ENCODE results near the gene MYOF. TPM values are rescaled to one million over a fixed set of nuclear protein-coding genes. Genes with fewer than 3 reads are reported as not detected.
A peak's percentile ranks its signal among the peaks of the same experiment; 100 is the strongest.

Gene MYOF
- total and polyA plus RNA-seq, 2 donors from 2014 or later: 11.5 to 134 TPM

- no peak for FAIRE-seq
- H3K9ac ChIP-seq (ENCODE audit: low read length in 3 of 3): no peak overlapping the region
- intact Hi-C loops (cut with DNase I): no loop called here
- no peak for TF ChIP-seq CTCF (IDR thresholded peaks at IDR 0.05; ENCODE audit: borderline replicate concordance, extremely low read depth, insufficient read depth)
- H3K9me3 ChIP-seq (ENCODE audit: control insufficient read depth in 2 of 3, insufficient read depth in 1 of 3, low read length in 3 of 3): no peaks in the 10 kb centered on the region
- H3K36me3 ChIP-seq (ENCODE audit: control insufficient read depth in 2 of 3, insufficient read depth in 3 of 3, low read length in 3 of 3): no peaks in the 10 kb centered on the region
- no peaks in the 10 kb centered on the region for H3K27me3 ChIP-seq (ENCODE audit: control insufficient read depth, insufficient read depth, low read length)
- no peak for DNase-seq
- no peaks in the 10 kb centered on the region for H3K4me1 ChIP-seq (ENCODE audit: control insufficient read depth in 2 of 3, insufficient read depth in 2 of 3, low read depth in 1 of 3, low read length in 3 of 3)
- no peak overlapping the region for H3K27ac ChIP-seq (ENCODE audit: low read depth in 2 of 2, low read length in 2 of 2)
- H3K4me3 ChIP-seq (ENCODE audit: low read length in 3 of 3): no peak overlapping the region
These were observed 204.8 kb downstream of the MYOF start for GRCh38 chr10:93277360-93277759.

- Histone ChIP-seq H3K9me3 (ENCODE audit: control insufficient read depth in 2 of 3, insufficient read depth in 1 of 3, low read length in 3 of 3) (peaks cover 0 to 2% (median 1%) of the 10 kb centered on the region in 3 donors), H3K36me3 (ENCODE audit: control insufficient read depth in 2 of 3, insufficient read depth in 3 of 3, low read length in 3 of 3) (no peaks in the 10 kb centered on the region), H3K4me3 (ENCODE audit: low read length in 3 of 3) (no peak overlapping the region), H3K27ac (ENCODE audit: low read depth in 2 of 2, low read length in 2 of 2) (no peak overlapping the region), H3K9ac (ENCODE audit: low read length in 3 of 3) (no peak overlapping the region), H3K27me3 (ENCODE audit: control insufficient read depth, insufficient read depth, low read length) (no peaks in the 10 kb centered on the region), H3K4me1 (ENCODE audit: control insufficient read depth in 2 of 3, insufficient read depth in 2 of 3, low read depth in 1 of 3, low read length in 3 of 3) (no peaks in the 10 kb centered on the region)
- no peak for TF ChIP-seq CTCF (IDR thresholded peaks at IDR 0.05; ENCODE audit: borderline replicate concordance, extremely low read depth, insufficient read depth)
- intact Hi-C loops (cut with DNase I): no loop called here
- no peak for FAIRE-seq
- no peak for DNase-seq
These were observed 207.7 kb downstream of the MYOF start for GRCh38 chr10:93274419-93274818.

- TF ChIP-seq CTCF (IDR thresholded peaks at IDR 0.05; ENCODE audit: borderline replicate concordance, extremely low read depth, insufficient read depth): no peak
- intact Hi-C loops (cut with DNase I): no loop called here
These were observed 209.1 kb downstream of the MYOF start for GRCh38 chr10:93272884-93273675.

More at GRCh38 chr10:93272884-93273675, 209.1 kb downstream of the MYOF start:
- Histone ChIP-seq H3K9me3 (ENCODE audit: control insufficient read depth in 2 of 3, insufficient read depth in 1 of 3, low read length in 3 of 3) (peaks cover 0 to 5% (median 2%) of the 10 kb centered on the region in 3 donors), H3K4me1 (ENCODE audit: control insufficient read depth in 2 of 3, insufficient read depth in 2 of 3, low read depth in 1 of 3, low read length in 3 of 3) (no peaks in the 10 kb centered on the region), H3K9ac (ENCODE audit: low read length in 3 of 3) (no peak overlapping the region), H3K27ac (ENCODE audit: low read depth in 2 of 2, low read length in 2 of 2) (no peak overlapping the region), H3K27me3 (ENCODE audit: control insufficient read depth, insufficient read depth, low read length) (no peaks in the 10 kb centered on the region), H3K4me3 (ENCODE audit: low read length in 3 of 3) (no peak overlapping the region), H3K36me3 (ENCODE audit: control insufficient read depth in 2 of 3, insufficient read depth in 3 of 3, low read length in 3 of 3) (no peaks in the 10 kb centered on the region)
- DNase-seq: peak in 3 of 5 donors; percentile 20 to 25 (median 21)
- FAIRE-seq: no peak

Data from kidney (tissue), 14 donors.